HG03135 (cell line): ENCODE results near the gene HPCAL1.

Experiments used
- ATAC-seq: cut with Tn5 transposase; IDR thresholded peaks from one replicate; pipeline ENCODE4 v1.9.1; 2021; ENCODE audit warnings: mild to moderate bottlenecking, moderate library complexity; ENCODE audit not compliant: unreplicated experiment

The HPCAL1 gene

GRCh38 chr2:10332402-10333246 is 29.9 kb downstream of the HPCAL1 start:
- no peak for ATAC-seq

- ATAC-seq = no peak
Measured at GRCh38 chr2:10333247-10333613, 30.5 kb downstream of the HPCAL1 start.

DNA sequence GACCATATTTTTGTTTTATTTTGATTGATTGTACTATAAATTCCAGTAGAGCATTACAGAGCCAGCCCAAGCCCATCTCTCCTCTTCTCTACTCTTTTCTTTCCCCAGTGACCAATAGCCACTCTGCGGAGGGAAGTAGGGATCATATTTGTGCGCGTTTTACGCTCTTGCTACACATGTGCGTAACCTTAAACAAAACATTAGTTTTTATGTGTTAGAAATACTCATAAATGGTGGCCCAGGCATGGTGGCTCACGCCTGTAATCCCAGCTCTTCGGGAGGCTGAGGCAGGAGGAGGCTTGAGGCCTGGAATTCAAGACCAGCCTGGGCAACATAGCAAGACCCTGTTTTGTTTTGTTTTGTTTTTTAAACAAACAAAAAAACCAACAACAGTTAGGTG is 31.3 kb downstream of the HPCAL1 start:
- ATAC-seq = no peak

DNA sequence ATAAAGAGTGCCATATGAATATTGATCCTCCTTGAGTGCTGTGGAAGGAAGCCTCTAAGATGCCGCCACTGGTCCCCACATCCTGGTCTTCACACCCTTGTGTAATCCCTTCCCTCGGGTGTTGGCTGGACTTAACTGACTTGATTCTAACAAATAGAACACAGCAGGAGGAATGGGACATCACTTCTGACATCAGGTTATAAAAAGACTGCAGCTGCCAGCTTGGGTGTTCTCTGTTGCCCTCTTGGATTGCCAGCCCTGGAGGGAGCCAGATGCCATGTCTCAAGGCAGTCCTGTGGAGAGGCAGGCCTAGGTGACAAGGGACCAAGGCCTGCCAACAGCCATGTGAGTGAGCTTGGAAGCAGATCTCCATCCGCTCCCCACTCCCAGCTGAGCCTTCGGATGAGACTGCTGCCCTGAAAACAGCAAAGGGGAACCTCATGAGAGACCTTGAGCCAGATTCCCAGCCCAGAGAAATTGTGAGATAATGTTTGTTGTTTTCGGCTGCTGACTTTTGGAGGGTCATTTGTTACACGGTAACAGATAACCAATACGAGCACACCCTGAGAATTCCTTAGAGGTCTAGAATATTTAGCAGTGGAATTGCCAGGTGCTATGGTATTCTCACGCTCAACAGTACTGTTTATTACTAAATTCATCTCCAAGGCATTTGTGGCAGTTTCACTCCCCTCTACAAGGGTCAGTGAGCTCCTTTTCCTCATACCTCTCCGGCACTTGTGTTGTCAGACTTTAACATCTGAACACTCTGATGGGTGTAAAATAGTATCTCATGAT is 32.5 kb downstream of the HPCAL1 start:
- ATAC-seq = no peak

DNA sequence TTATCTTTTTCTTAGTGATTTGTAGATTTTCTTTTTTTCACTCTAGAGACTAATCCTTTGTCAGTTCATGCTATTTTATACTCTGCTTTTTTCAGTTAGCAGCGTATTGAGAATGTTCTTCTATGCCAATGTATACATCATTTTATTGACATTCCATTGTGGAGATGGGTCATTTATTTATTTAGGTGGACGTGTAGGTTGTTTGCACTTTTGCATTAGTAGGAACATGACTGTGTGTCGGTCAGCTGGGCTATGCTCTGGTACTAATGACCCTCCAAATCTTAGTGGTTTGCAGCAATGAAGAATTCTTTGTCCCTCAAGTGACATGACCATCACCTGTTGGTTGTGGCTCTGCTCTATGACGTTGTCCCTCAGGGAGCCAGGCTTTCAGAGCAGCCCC is 33.6 kb downstream of the HPCAL1 start:
- ATAC-seq = no peak

GRCh38 chr2:10337449-10338269 is 35.0 kb downstream of the HPCAL1 start:
- no peak for ATAC-seq

DNA sequence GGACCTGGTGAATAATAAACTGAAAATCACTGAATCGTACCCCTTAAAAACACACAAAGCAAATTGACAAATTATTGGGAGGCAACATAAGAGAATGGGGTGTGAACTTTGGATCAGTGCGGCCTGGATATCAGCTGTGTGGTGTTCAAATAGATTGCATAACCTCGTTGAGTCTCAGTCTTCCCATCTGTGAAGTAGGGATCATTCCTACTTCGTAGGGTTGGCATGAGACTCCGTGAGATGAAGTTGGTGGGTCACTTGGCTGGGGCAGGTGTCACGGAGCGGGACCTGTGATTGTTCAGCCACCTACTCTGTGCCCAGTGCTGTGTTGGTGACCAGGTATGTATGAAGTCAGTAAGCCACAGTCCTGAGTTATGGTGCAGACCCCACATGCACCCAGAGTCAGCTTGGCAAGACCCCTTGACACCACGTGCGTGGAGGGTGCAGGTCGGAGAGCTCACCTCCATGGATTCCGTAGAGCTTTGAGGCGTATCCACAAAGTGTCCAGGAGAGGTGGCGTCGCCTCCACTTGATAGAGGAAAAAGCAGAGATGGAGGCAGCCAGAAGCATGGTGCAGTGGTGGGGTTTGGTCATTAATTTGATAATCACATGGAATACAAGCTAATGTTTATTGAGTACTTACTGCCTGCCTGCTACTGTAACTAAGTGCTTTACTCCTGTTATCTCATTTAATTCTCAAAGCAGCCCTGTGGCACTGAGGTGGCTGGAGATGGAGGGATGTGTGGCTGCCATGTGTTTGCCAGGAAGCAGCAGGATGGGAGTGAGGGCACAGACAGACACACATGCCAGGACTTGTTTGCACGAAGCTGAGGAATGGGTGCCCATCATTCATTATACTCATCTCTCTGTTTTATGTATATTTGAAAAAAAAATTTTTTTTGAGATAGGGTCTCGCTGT is 35.8 kb downstream of the HPCAL1 start:
- ATAC-seq = no peak

GRCh38 chr2:10339647-10340592 is 37.2 kb downstream of the HPCAL1 start:
- ATAC-seq = no peak

DNA sequence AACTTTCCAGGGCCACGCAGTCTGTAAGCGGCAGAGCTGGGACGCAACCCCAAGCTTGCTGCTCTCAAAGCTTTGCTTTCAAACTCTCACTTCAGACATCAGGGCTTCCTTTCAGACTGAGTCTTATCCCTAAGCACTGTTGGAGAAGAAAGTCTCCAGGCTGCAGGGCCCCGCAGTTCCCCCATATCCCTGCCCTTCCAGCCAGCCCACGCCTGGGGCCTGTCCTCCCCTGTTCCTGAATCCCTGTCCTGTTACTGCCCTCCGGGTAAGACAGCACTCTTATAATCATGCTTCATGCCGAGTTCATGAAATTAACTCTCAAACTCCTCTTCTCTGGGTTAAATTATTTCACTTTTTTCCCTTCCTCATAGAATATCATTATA is 37.9 kb downstream of the HPCAL1 start:
- ATAC-seq = no peak

GRCh38 chr2:10341193-10341592 is 38.5 kb downstream of the HPCAL1 start:
- no peak for ATAC-seq

DNA sequence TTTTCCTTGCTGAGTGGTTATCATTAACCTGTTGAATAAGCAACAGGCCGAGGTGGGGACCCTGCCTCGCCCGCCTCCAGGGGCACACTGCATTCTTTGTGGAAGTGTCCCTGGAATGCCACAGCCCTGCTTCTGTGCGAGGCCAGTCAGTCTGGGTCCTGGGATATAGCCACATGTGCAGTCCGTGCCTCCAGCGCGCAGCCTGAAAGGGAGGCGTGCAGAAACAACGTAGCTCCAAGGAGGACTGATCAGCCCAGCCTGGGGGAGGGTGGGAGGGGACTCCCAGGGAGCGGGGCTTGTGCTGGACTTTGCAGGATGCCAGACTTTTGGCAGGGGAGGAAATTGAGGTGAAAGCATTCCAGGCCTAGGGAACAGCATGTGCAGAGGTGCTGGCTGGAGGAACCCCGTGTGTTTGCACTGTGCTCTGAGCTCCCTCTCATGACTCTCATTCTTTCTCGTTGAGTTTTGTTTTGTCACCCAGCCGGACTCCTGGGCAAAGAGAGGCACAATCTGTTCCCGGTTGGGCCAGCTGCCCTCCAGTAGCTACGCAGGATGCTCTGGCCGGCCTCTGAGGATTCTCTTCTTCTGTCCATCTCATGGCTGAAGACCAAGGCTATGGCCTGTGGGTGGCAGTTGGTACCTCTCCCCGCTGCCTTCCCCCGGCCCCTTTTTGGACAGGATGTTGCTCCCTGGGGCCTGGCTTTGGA is 39.7 kb downstream of the HPCAL1 start:
- no peak for ATAC-seq

- ATAC-seq = no peak
Measured at GRCh38 chr2:10343191-10343590, 40.5 kb downstream of the HPCAL1 start.

DNA sequence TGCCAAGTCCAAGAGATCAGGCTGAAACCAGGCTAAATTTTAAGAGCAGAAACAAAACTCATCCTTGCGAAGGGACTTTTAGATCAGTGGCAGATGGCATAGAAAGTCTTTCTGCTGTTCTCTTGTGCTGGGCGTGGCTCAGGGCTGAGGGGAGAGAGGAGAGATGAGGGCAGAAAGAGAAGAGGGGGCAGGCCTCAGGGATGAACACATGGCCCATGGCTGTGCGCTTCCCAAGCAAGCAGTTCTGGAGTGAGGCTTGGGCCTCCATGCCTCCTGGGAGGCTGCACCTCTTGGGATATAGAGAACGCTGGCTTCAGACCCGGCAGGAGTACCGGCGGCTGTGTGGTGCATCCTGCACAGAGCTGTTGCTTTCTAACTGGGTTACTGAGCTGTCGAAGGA is 41.0 kb downstream of the HPCAL1 start:
- ATAC-seq = no peak

DNA sequence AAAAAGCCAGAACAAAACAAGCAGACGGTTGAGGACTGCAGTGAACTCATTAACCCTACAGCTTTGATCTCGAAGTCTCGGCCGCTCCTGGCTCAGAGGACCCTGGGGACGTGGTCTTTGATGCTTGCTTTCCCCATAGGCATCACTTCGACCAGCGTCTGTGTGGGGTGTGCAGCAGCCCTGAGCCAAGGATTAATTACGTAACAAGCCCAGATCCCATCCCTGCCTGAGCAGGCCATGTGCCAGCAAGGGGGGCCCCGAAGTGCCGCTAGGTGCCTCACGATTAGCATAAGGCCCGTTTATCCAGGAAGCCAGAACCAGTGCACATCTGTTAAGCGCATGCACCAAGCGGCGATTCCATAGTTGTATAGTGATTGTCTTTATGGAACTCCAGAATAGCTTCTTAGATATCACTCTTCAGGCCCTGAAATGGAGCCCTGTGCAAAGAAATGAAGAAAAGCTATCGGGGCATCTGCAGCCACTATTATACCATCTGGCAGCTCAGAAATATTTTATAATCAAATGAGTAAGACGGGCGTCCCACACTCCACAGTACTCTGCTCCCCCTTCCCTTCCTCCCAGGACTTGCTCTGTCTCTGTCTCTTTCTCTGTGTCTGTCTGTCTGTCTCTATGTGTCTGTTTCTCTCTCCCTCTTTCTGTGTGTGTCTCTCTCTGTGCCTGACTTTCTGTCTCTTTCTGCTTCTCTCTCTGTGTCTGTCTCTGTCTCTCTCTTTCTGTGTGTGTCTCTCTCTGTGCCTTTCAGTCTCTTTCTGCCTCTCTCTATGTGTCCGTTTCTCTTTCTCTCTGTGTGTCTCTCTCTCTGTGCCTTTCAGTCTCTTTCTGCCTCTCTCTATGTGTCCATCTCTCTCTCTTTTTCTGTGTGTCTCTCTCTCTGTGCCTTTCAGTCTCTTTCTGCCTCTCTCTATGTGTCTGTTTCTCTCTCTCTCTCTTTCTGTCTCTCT is 41.7 kb downstream of the HPCAL1 start:
- ATAC-seq = no peak

DNA sequence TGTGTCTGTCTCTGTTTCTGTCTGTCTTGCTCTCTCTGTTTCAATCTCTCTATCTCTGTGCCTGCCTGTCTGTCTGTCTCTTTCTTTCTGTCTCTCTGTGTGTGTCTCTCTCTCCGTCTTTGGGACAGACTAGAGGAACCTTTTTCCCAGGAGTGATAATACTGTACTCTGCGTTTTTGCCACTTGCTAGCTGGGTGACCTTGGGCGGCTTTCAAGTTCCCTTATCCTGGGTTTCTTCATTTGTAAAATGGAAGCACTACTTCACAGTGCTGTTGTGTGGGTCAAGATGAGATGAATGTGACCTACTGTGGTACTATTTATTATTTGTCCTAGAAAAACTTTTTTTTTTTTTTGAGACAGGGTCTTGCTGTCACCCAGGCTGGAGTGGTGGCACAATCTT is 42.4 kb downstream of the HPCAL1 start:
- no peak for ATAC-seq

DNA sequence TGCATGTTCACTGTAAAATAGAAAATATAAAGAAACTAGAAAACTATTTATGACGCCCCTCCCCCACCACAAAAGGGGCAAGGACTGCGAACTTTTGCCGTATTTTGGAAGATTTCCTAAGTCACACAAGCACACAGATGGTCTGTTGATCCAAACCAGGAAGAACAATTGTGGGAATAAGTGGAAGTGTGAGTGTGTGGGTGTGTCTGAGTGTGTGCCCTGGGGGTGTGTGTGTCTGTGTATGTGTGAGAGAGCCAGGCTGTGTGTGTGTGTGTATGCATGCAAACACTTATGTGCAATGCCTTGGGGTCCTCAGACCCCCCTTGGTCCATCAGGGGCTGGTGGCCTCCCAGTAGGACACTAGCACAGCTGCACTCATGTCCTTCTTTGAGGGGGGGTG is 43.1 kb downstream of the HPCAL1 start:
- no peak for ATAC-seq

GRCh38 chr2:10346929-10347561 is 44.3 kb downstream of the HPCAL1 start:
- no peak for ATAC-seq
